Midbrain (tissue), 1 donor: ENCODE measurements around the gene PALLD.

Experiments
- DNase-seq: peaks from one replicate; lab custom pipeline; 2025; lab: John Stamatoyannopoulos, UW

The PALLD gene

DNA sequence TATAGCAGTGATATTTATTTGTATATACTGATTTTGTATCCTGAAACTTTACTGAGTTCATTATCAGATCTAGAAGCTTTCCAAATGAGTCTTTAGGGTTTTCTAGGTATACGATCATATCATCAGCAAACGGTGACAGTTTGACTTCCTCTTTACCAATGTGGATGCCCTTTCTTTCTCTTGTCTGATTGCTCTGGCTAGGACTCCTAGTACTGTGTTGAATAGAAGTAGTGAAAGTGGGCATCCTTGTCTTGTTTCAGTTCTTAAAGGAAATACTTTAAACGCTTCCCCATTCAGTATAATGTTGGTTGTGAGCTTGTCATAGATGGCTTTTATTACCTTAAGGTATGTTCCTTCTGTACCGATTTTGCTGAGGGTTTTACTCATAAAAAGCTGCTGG is 475.7 kb downstream of the PALLD start:
- no peak for DNase-seq
